Measurements from ENCODE around the gene C14orf132. TPM values are rescaled to one million over a fixed set of nuclear protein-coding genes. Genes with fewer than 3 reads are reported as not detected.

Gene C14orf132
- total RNA-seq, 2 experiments from 2014 or later, result 2.0 to 2.4 TPM

DNA sequence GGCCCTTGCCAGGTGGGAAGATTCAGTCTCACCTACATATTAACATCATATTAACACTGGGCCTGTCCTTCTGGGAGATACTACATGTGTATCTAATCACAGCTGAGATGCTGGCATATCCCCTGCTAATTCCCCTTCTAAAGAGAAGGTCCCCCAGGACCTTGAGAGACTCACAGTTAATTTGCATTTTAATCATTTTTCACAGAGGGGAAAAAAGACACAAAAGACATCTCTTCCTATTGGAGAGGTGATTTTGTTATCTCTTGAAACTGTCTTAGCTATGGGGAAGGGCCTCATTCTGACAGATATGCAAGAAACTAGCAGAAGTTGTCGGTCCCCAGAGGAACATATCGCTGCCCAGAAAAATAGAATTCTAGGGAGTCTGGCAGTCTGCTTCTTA lies 7.5 kb downstream of the C14orf132 start:
- peaks cover 0 to 8% of the 10 kb centered on the region in 2 experiments for H3K9me3 ChIP-seq (ENCODE audit: control insufficient read depth in 1 of 2, insufficient read depth in 1 of 2, low read length in 2 of 2)
- CTCF ChIA-PET, result no interaction called here
- intact Hi-C loops (cut with DNase I, micrococcal nuclease), result no loop called here

DNA sequence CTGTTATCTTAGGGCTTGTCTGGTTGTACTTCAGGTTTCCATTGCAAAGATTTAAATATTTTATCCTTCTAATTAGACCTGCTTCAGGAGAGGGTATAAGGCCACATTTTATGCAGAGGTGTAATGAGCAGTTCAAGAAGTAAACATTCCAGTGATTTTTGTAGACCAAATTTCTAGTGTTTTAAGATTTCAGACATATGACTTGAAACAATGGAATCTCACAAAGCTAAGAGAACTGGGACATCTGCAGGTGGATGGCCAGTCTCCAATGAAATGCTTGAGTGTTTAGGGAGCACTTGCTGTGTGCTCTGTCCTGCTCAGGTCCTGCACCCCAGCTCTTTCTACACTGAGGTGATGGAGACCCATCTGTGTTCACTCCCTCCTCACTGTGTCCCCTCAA lies 7.9 kb downstream of the C14orf132 start:
- ChIA-PET CTCF (no interaction called here), POLR2A (no interaction called here)
- no peaks in the 10 kb centered on the region for H3K4me1 ChIP-seq (ENCODE audit: insufficient read depth, low read length)
- no peak overlapping the region for H3K27ac ChIP-seq (ENCODE audit: low read depth in 1 of 2, low read length in 2 of 2)
- ATAC-seq (ENCODE audit: poor library complexity), result no peak
- Mint-ChIP-seq H3K27me3 (peaks cover 21% of the 10 kb centered on the region), H3K27ac (no peak overlapping the region), H3K4me1 (ENCODE audit: low read depth) (peaks cover 5% of the 10 kb centered on the region), H3K9me3 (no peaks in the 10 kb centered on the region), H3K36me3 (ENCODE audit: low read depth) (peaks cover 5% of the 10 kb centered on the region), H3K4me3 (no peak overlapping the region)
- intact Hi-C loops (cut with DNase I, micrococcal nuclease), result no loop called here
- no peak for DNase-seq
- H3K4me3 ChIP-seq (ENCODE audit: low read length), result no peak overlapping the region
- peaks cover 0 to 10% of the 10 kb centered on the region in 2 experiments for H3K27me3 ChIP-seq (ENCODE audit: control insufficient read depth in 1 of 2, insufficient read depth in 2 of 2, low read length in 2 of 2)
- peaks cover 0 to 8% of the 10 kb centered on the region in 2 experiments for H3K9me3 ChIP-seq (ENCODE audit: control insufficient read depth in 1 of 2, insufficient read depth in 1 of 2, low read length in 2 of 2)
- H3K36me3 ChIP-seq (ENCODE audit: insufficient read depth, low read length), result no peaks in the 10 kb centered on the region
- TF ChIP-seq, protein P1, sequence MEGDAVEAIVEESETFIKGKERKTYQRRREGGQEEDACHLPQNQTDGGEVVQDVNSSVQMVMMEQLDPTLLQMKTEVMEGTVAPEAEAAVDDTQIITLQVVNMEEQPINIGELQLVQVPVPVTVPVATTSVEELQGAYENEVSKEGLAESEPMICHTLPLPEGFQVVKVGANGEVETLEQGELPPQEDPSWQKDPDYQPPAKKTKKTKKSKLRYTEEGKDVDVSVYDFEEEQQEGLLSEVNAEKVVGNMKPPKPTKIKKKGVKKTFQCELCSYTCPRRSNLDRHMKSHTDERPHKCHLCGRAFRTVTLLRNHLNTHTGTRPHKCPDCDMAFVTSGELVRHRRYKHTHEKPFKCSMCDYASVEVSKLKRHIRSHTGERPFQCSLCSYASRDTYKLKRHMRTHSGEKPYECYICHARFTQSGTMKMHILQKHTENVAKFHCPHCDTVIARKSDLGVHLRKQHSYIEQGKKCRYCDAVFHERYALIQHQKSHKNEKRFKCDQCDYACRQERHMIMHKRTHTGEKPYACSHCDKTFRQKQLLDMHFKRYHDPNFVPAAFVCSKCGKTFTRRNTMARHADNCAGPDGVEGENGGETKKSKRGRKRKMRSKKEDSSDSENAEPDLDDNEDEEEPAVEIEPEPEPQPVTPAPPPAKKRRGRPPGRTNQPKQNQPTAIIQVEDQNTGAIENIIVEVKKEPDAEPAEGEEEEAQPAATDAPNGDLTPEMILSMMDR (IDR thresholded peaks at IDR 0.05), result no peak

More for the DNA sequence above, 7.5 kb downstream of the C14orf132 start:
- ATAC-seq (ENCODE audit: poor library complexity), result no peak
- TF ChIP-seq, protein P1 (IDR thresholded peaks at IDR 0.05), result no peak
- H3K4me3 ChIP-seq (ENCODE audit: low read length), result no peak overlapping the region
- H3K27ac ChIP-seq (ENCODE audit: low read depth in 1 of 2, low read length in 2 of 2), result no peak overlapping the region
- POLR2A ChIA-PET, result no interaction called here
- H3K36me3 Mint-ChIP-seq (ENCODE audit: low read depth), result peaks cover 1% of the 10 kb centered on the region
- H3K36me3 ChIP-seq (ENCODE audit: insufficient read depth, low read length), result no peaks in the 10 kb centered on the region
- no peak for DNase-seq
- H3K27me3 Mint-ChIP-seq, result peaks cover 23% of the 10 kb centered on the region
- peaks cover 4 to 11% of the 10 kb centered on the region in 2 experiments for H3K27me3 ChIP-seq (ENCODE audit: control insufficient read depth in 1 of 2, insufficient read depth in 2 of 2, low read length in 2 of 2)
- no peaks in the 10 kb centered on the region for H3K4me1 ChIP-seq (ENCODE audit: insufficient read depth, low read length)
- H3K9me3 Mint-ChIP-seq, result no peaks in the 10 kb centered on the region
- H3K27ac Mint-ChIP-seq, result no peak overlapping the region
- peaks cover 6% of the 10 kb centered on the region for H3K4me1 Mint-ChIP-seq (ENCODE audit: low read depth)
- H3K4me3 Mint-ChIP-seq, result no peak overlapping the region

DNA sequence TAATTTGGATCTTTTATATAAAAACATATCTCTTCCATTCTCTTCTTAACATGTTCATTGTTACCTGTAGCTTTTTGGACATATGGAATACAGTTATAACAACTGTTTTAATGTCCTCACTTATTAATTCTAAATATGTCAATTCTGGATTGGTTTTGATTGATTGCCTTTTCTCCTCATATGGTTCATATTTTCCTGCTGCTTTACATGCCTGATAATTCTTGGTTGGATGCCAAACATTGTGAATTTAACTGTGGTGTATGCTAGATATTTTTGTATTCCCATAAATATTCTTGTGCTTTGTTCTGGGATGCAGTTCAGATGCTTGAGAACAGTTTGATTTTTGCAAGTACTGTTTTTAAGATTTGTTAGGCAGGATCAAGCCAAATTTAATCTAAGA lies 10.8 kb downstream of the C14orf132 start:
- no peak overlapping the region for H3K27ac ChIP-seq (ENCODE audit: low read depth in 1 of 2, low read length in 2 of 2)
- ChIA-PET CTCF (no interaction called here), POLR2A (no interaction called here)
- H3K4me1 Mint-ChIP-seq (ENCODE audit: low read depth), result peaks cover 5% of the 10 kb centered on the region
- TF ChIP-seq, protein P1 (IDR thresholded peaks at IDR 0.05), result no peak
- H3K36me3 ChIP-seq (ENCODE audit: insufficient read depth, low read length), result no peaks in the 10 kb centered on the region
- ATAC-seq (ENCODE audit: poor library complexity) (no peak), DNase-seq (no peak)
- no peak overlapping the region for H3K4me3 ChIP-seq (ENCODE audit: low read length)
- peaks cover 5% of the 10 kb centered on the region for H3K36me3 Mint-ChIP-seq (ENCODE audit: low read depth)
- H3K4me3 Mint-ChIP-seq, result no peak overlapping the region
- H3K4me1 ChIP-seq (ENCODE audit: insufficient read depth, low read length), result no peaks in the 10 kb centered on the region
- H3K27ac Mint-ChIP-seq, result no peak overlapping the region
- H3K27me3 ChIP-seq (ENCODE audit: control insufficient read depth in 1 of 2, insufficient read depth in 2 of 2, low read length in 2 of 2), result peaks cover 0 to 7% of the 10 kb centered on the region in 2 experiments
- no peaks in the 10 kb centered on the region for H3K9me3 Mint-ChIP-seq
- peaks cover 0 to 4% of the 10 kb centered on the region in 2 experiments for H3K9me3 ChIP-seq (ENCODE audit: control insufficient read depth in 1 of 2, insufficient read depth in 1 of 2, low read length in 2 of 2)
- peaks cover 17% of the 10 kb centered on the region for H3K27me3 Mint-ChIP-seq
- intact Hi-C loops (cut with DNase I, micrococcal nuclease), result loop anchor here (2.0 to 5.0 kb wide), 2 partner anchors 38 to 51 kb away; no protein-coding TSS in a partner anchor

Measured in CD4-positive, alpha-beta T cell (primary cell).